ENCODE data around the gene C2orf72. TPM values are rescaled to one million over a fixed set of nuclear protein-coding genes. Genes with fewer than 3 reads are reported as not detected.

C2orf72 gene
- total and polyA plus RNA-seq, 2 experiments from 2014 or later, result 5.3 to 5.4 TPM

DNA sequence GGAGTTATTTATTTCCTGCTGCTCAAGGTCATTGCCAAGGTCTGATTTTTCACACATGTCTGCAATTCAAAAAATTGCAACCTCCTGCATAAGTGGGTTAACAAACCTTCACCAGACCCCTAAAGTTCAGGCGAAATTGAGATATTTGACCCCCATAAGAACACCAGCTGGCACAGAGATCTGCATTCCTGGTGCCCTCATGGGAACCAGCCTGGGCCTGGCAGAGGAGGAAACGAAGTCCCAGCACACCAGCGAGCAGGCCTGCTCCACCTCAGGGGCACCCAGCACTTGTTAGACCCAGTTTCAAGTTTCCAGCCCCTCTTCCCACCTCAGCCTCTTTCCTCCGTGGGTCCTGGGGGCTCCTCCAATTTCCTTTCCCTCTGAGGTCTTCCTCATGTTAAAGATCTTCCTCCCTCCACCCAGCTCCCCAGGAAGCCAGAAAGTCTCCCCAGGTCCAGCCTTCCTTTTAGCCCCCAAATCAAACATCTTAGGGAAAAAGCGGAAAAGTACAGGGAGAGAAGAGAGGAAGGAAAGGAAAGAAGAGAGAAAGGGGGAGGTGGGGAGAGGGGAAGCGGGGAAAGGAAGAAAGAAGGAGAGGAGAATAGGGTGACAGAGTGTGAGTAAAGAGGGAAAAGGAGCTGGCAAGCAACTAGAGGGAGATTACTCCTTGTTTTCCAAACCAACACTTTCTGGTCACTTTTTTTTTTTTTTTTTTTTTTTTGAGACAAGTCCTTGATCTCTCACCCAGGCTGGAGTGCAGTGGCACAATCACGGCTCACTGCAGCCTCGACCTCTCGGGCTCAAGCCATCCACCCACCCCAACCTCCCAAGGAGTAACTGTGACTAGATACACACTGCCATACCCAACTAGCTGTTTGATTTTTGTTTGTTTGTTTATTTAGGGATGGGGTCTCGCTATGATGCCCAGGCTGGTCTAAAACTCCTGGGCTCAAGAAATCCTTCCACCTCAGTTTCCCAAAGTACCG, 3.9 kb upstream of the C2orf72 start:
- DNase-seq (ENCODE audit: low read depth in 1 of 2, low spot score in 1 of 2), result no peak
- no peak for TF ChIP-seq CTCF (IDR thresholded peaks at IDR 0.05; ENCODE audit: low read depth, low read length)
- H3K27me3 ChIP-seq, result peaks cover 56% of the 10 kb centered on the region

DNA sequence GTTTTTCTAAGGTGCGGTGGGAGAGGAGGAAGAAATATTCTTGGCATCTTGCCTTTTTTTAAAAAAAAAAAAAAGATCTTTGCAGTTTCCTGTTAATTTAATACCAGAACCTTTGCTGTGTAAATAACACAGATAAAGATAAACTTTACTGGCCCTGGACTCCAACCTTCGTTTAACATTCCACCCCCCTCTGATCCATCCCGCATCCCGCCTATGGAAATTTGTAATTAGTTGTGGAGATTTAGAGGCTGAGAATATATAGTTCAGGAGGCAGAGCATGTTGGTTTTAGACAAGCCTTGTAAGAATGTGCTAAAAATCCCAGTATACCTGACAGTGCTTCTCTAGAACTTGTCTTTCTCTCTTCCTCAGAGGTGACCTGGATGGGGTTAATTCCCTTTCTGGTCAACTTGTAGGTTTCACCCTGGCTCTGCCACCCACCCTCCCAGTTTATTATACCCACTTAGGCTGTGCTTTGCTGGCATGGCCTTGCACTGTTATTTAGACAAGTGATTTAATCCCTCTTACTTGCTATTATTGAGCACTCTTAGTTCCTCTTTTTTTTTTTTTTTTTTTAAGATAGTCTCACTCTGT, 2.9 kb upstream of the C2orf72 start:
- no peak for TF ChIP-seq CTCF (IDR thresholded peaks at IDR 0.05; ENCODE audit: low read depth, low read length)
- Histone ChIP-seq H3K4me3 (no peak overlapping the region), H3K9me3 (ENCODE audit: low read depth) (no peaks in the 10 kb centered on the region), H3K27me3 (peaks cover 65% of the 10 kb centered on the region), H3K27ac (no peak overlapping the region), H3K4me1 (ENCODE audit: low read depth) (no peaks in the 10 kb centered on the region), H3K36me3 (no peaks in the 10 kb centered on the region)
- no peak for DNase-seq (ENCODE audit: low read depth in 1 of 2, low spot score in 1 of 2)

More for the DNA sequence above, 3.9 kb upstream of the C2orf72 start:
- no peaks in the 10 kb centered on the region for H3K4me1 ChIP-seq (ENCODE audit: low read depth)
- no peak overlapping the region for H3K27ac ChIP-seq
- H3K9me3 ChIP-seq (ENCODE audit: low read depth), result no peaks in the 10 kb centered on the region
- H3K36me3 ChIP-seq, result no peaks in the 10 kb centered on the region
- H3K4me3 ChIP-seq, result no peak overlapping the region

DNA sequence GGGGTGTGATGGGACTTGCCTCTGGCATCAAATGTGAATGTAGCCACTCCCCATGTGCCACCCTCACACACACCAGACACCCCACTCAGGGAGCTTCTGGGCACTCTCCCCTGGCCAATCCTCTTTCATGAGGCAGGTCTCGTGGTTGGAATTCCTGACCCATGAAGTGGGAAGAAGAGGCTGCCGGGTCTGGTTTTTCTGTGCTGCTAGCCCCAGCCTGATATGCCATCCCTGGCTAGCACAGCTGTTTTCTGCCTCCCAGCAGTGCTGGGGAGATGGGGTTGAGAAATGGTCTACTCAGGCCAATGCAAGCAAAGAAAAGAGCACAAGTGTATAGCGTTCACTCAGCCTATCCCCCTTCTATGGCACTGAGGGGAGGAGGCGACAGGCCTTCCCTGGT, 1.2 kb upstream of the C2orf72 start:
- no peak overlapping the region for H3K27ac ChIP-seq
- peaks cover 66% of the 10 kb centered on the region for H3K27me3 ChIP-seq
- no peak overlapping the region for H3K4me3 ChIP-seq
- no peak for DNase-seq (ENCODE audit: low read depth in 1 of 2, low spot score in 1 of 2)
- no peaks in the 10 kb centered on the region for H3K4me1 ChIP-seq (ENCODE audit: low read depth)
- H3K36me3 ChIP-seq, result no peaks in the 10 kb centered on the region
- no peak for TF ChIP-seq CTCF (IDR thresholded peaks at IDR 0.05; ENCODE audit: low read depth, low read length)
- H3K9me3 ChIP-seq (ENCODE audit: low read depth), result no peaks in the 10 kb centered on the region

DNA sequence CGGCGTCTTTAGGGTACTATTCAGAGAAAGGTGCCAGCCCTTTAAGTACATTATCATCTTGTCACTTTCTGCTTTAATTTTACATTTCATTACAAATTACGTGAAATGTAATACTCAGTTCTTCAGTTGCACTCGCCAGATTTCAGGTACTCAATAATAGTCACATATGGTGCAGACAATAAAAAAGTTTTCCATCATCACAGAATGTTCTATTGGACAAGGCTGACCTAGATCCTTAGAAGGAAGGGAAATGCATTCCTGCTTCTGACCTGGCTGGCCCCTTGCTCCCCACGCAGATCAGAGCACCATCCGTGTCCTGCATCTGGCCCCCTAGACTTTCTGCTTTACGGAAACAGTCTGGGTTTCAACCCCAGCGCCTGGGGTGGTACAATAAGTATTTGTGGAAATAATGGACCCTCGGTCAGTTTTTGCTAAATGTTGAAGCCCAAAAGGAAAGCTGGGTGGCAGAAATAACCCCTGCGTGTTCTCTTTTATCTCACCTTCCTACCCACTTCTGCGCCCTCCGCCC, 681 bp upstream of the C2orf72 start:
- TF ChIP-seq CTCF (IDR thresholded peaks at IDR 0.05; ENCODE audit: low read depth, low read length), result no peak
- Histone ChIP-seq H3K9me3 (ENCODE audit: low read depth) (no peaks in the 10 kb centered on the region), H3K4me3 (no peak overlapping the region), H3K27ac (no peak overlapping the region), H3K4me1 (ENCODE audit: low read depth) (no peaks in the 10 kb centered on the region), H3K36me3 (no peaks in the 10 kb centered on the region), H3K27me3 (peaks cover 66% of the 10 kb centered on the region)
- no peak for DNase-seq (ENCODE audit: low read depth in 1 of 2, low spot score in 1 of 2)

DNA sequence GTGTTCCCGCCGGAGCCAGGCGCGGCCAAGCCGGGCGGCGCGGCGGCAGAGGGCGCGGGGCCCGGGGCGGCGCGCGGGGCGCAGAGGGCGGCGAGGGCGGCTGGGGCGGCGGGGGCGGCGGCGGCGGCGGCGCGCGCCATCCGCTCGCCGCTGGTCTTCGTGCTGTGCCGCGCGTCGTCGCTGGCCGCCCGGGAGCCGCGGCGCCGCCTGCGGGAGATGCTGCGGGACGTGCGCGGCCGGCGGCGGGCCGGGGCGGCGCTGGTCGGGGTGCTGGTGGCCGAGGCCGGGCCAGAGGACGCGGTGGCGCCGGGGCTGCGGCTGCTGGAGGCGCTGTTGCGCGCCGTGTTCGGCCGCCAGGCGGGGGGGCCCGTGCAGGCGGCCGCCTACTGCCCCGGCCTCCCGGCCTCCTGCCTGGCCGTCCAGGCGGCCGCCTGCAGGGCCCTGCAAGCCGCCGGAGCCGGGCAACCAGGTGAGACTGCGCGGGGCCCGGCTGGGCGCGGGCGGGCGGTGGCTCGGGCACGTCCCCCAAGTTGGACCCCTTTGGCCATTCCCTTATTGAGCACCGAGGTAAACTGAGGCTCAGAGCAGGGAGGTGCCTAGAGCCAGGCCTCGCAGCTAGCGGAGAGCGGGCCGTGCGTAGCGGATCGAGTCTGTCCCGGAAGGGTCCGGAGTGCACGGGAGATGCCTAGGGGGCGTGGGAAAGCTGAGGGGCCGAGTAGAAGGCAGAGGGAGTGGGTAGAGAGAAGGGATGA, 584 bp downstream of the C2orf72 start:
- peak overlapping the region; percentile 37 for H3K4me3 ChIP-seq
- H3K27ac ChIP-seq, result no peak overlapping the region
- no peaks in the 10 kb centered on the region for H3K9me3 ChIP-seq (ENCODE audit: low read depth)
- no peaks in the 10 kb centered on the region for H3K36me3 ChIP-seq
- H3K4me1 ChIP-seq (ENCODE audit: low read depth), result no peaks in the 10 kb centered on the region
- H3K27me3 ChIP-seq, result peaks cover 61% of the 10 kb centered on the region
- TF ChIP-seq CTCF (IDR thresholded peaks at IDR 0.05; ENCODE audit: low read depth, low read length), result no peak
- DNase-seq (ENCODE audit: low read depth in 1 of 2, low spot score in 1 of 2), result peak; percentile 6 to 54

All from cardiac muscle cell (in vitro differentiated cells and primary cell).